GM21447 (cell line): ENCODE results near the gene LSM14B.

Source experiments
- ATAC-seq: cut with Tn5 transposase; IDR thresholded peaks from one replicate; pipeline ENCODE4 v1.9.1; 2021; ENCODE audit not compliant: unreplicated experiment

LSM14B gene

DNA sequence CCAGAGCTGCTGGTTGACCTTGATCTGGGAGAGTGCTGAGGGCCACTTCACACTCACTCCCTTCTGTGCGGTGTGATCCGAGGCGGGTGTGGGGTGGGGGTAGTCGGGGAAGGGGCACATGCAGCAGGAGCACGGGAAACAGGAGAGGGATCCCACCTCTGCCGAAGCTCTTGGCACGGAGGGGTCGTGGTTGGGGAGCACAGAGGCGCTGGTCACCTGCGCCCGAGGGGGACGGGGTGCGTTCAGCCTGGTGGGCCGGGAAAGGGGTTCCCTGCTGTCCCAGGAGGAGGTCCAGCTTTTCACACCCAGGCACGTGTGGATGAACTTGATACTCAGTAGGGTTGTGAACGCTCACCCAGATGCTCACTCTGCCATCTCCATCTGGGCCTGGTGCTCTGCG, 38.6 kb downstream of the LSM14B start:
- no peak for ATAC-seq

DNA sequence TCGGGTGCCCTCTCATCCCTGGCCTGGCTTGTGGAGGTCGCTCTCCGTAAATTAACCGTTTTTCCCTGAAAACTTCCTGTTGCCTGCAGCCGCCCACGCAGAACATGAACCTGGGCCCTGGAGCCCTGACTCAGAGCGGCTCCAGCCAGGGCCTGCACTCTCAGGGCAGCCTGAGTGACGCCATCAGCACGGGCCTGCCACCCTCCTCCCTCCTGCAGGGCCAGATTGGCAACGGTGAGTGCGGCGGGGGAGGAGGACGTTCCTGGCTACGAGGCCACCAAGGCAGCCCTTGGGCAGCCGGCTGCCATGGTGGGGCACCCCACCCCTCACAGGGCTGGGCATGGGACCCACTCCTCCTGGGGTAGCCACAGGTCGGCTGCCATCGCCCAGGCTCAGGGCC, 39.1 kb downstream of the LSM14B start:
- ATAC-seq: no peak

DNA sequence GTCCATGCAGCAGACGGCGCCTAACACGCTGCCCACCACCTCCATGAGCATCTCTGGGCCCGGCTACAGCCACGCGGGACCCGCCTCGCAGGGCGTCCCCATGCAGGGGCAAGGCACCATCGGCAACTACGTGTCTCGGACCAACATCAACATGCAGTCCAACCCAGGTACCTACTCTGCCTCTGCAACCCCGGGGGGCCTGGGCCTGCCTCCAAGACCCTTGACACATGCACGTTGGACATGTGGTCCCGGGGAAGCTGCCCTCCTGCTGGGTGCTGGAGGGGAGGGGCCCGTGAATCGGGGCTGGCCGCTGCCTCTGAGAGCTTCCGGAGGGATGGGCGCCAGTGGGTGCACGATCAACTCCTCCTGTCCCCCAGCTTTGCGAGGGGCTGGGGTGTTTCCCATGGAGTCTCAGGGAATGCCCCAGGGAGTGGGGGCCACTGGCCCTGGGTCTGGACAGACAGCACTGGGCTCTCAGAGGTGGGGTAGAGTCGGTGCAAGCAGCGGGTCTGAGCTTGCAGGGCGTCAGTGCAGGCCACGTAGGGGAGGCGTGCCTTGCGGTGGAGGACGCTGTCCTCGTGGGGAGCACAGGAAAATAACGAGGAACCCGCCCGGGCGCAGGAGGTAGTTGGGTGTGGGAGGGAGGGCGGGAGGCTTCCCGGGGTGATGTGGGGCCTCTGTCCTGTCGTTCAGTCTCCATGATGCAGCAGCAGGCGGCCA, 40.6 kb downstream of the LSM14B start:
- no peak for ATAC-seq

DNA sequence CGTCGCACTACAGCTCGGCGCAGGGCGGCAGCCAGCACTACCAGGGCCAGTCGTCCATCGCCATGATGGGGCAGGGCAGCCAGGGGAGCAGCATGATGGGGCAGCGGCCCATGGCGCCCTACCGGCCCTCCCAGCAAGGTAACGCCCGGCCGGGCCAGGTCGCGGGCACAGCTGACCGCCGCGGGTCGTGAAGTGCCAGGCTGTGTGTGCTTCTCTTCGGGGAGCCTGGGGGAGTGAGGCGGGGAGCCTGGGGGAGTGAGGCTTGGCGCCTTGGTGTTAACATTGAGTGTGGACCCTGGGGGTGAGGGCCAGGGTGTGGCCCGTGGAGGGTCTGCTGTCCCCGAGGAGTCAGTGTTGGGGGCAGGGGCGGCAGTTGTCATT, 41.2 kb downstream of the LSM14B start:
- no peak for ATAC-seq

DNA sequence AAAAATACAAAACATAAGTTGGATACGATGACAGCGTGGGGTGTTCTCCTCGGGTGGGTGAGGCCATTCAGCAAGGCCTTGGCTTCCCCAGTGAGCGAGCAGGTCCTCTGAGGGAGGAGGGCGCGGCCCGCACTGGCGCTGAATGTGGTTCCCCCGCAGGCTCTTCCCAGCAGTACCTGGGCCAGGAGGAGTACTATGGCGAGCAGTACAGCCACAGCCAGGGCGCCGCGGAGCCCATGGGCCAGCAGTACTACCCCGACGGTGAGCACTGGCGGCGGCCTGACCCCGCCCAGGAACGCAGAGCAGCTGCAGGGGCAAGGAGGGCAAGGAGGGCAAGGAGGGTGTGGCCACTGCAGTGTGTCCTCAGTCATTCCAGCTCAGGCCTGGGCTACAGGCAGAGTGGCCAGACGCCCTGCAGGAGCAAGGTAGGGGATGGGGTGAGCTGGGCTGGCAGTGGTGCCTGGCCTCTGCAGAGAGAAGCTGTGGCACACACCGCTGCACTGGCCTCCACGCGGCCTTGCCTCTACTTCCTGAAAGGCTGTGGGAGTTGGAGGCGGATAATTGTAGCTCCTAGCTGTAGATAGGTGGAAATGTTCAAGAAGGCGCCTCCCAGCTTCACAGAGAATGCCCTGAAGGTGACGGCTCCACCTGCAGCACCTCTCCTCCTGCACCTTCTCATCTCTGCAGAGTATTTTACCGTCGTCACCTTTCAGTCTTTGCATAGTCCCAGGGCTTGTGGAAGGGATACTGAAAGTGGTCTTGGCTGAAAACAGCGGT, 41.9 kb downstream of the LSM14B start:
- ATAC-seq: no peak

GRCh38 chr20:62164879-62165761, 42.8 kb downstream of the LSM14B start:
- ATAC-seq: no peak

- ATAC-seq: no peak
Measured at GRCh38 chr20:62165762-62166399, 43.6 kb downstream of the LSM14B start.

DNA sequence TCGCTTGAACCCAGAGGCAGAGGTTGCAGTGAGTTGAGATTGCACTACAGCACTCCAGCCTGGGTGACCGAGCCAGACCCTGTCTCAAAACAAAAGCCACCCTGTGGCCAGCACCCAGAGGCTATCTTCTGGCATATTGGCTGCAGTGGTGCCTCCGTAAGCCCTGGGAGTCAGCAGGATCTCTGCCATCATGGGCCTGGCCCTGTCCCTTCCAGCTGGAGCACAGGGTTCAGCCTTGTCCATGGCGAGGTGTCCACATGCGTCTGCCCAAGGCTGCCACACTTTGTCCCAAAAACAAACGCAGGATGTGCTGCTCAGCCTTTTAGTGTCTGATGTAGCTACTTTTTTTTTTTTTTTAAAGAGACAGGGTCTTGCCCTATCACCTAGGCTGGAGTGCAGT, 45.2 kb downstream of the LSM14B start:
- no peak for ATAC-seq

- ATAC-seq: no peak
Measured at GRCh38 chr20:62168061-62168460, 45.8 kb downstream of the LSM14B start.

- no peak for ATAC-seq
Measured at GRCh38 chr20:62168890-62169435, 46.7 kb downstream of the LSM14B start.

DNA sequence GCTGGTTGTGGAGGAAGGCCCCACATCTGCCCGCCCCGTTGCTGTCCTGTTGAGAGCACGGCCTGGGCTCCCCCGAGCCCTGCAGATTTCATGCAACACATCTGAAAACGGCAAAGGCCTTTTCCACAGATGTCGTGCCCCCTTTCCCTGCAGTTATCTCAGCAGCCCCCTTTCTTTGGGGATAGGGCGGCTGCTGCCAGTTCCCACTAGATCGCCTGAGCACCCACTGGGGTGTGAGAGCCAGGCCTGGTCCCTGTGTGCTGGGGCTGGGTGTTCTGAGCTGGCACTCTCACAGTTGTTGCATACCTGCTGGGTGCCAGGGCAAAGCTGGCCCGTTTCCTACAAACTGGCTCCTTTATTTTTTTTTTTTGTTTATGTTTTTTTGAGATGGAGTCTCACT, 48.3 kb downstream of the LSM14B start:
- ATAC-seq: no peak

DNA sequence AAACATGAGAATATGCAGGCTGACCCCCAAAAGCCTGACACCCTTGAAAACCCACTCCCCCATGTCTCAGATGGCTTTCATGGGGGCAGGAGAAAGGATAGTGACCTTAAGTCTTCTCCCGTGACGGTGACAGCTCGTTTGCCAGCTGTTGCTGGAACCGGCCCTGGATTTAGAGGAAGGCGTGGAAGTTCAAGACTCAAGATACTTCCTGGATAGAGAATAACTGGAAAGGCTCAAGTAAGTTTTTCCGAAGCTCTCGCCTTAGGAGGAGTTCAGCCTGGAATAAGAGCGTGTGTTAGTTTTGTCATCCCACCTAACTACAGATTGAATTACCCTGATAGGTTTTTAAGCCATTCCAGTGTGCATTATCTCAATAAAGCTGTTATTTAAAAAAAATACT, 49.0 kb downstream of the LSM14B start:
- no peak for ATAC-seq

DNA sequence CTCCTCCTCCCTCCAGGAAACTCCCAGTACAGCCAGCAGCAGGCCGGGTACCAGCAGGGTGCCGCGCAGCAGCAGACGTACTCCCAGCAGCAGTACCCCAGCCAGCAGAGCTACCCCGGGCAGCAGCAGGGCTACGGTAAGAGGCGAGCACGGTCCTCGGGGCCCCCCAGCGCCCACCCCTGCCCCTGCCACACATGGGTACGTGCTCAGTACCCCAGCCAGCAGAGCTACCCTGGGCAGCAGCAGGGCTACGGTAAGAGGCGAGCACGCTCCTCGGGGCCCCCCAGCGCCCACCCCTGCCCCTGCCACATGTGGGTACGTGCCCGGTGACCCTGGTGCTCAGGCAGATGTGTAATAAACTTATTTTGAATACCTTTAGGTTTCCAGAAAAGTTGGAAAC, 50.4 kb downstream of the LSM14B start:
- no peak for ATAC-seq

GRCh38 chr20:62174021-62174804, 51.9 kb downstream of the LSM14B start:
- no peak for ATAC-seq

GRCh38 chr20:62174870-62175624, 52.8 kb downstream of the LSM14B start:
- no peak for ATAC-seq

- no peak for ATAC-seq
Measured at GRCh38 chr20:62175711-62176110, 53.4 kb downstream of the LSM14B start.

GRCh38 chr20:62176866-62177265, 54.6 kb downstream of the LSM14B start:
- no peak for ATAC-seq

DNA sequence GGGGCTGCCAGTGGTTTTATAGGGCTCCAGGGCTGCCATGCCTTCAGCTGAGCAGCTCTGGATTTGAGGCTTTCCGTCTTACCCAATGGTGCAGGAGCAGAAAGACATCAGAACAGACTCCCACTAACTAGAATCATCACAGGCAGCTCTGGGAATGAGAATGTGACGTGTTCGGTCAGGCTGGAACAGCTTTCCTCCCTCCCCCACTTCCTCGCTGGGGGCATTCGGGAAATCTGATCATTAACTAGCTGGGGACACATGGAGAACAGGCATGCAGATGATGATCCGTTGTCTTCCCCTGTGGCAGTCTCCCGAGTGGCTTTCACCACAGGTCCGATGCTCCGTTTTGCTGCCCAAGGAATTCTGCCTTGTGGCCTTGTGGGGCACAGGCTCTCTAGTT, 55.0 kb downstream of the LSM14B start:
- no peak for ATAC-seq
